Parathyroid adenoma (tissue), 2 donors: ENCODE measurements around the gene PLEKHG5.
A peak's percentile ranks its signal among the peaks of the same experiment; 100 is the strongest.
"Not testable (repeated sequence)": the region's sequence is repeated elsewhere in the genome, so short reads cannot be mapped to it uniquely, and the experiment has no call there.

ENCODE experiments used
- H2AFZ ChIP-seq: fragments of 300-600 bp; sonication (generic); one replicate; pipeline ENCODE4 v1.7.0; 2017; ENCODE audit warnings: antibody characterized with exemption, mild to moderate bottlenecking
- H3K27ac ChIP-seq: fragments of 300-600 bp; sonication (generic); one replicate; pipeline ENCODE4 v1.7.0; 2017
- H3K27me3 ChIP-seq: fragments of 300-600 bp; sonication (generic); one replicate; pipeline ENCODE4 v1.7.0; 2017; ENCODE audit warnings: low read length; ENCODE audit not compliant: control insufficient read depth, insufficient read depth
- H3K36me3 ChIP-seq: fragments of 300-600 bp; sonication (generic); one replicate; pipeline ENCODE4 v1.7.0; 2017; ENCODE audit warnings: low read length; ENCODE audit not compliant: control insufficient read depth, insufficient read depth
- H3K4me1 ChIP-seq: fragments of 300-600 bp; sonication (generic); one replicate; pipeline ENCODE4 v1.7.0; 2017; ENCODE audit warnings: control low read depth
- H3K4me2 ChIP-seq: fragments of 300-600 bp; sonication (generic); one replicate; pipeline ENCODE4 v1.7.0; 2017; ENCODE audit warnings: low read length
- H3K4me3 ChIP-seq: fragments of 300-600 bp; sonication (generic); one replicate; pipeline ENCODE4 v1.7.0; 2017; ENCODE audit warnings: low read depth, low read length
- H3K79me2 ChIP-seq: fragments of 300-600 bp; sonication (generic); one replicate; pipeline ENCODE4 v1.7.0; 2017; ENCODE audit warnings: control low read depth
- H3K9ac ChIP-seq: fragments of 300-600 bp; sonication (generic); one replicate; pipeline ENCODE4 v1.7.0; 2017; ENCODE audit warnings: mild to moderate bottlenecking
- H3K9me3 ChIP-seq: fragments of 300-600 bp; sonication (generic); one replicate; pipeline ENCODE4 v1.7.0; 2017; ENCODE audit warnings: low read length; ENCODE audit not compliant: control insufficient read depth
- TF ChIP-seq, protein P1 (sequence below): fragments of 300-600 bp; sonication (generic); IDR thresholded peaks from one replicate; pipeline ENCODE4 v1.7.0; 2017; ENCODE audit warnings: antibody characterized with exemption, mild to moderate bottlenecking
- donor health status: primary hyperparathyroidism.

PLEKHG5 gene

DNA sequence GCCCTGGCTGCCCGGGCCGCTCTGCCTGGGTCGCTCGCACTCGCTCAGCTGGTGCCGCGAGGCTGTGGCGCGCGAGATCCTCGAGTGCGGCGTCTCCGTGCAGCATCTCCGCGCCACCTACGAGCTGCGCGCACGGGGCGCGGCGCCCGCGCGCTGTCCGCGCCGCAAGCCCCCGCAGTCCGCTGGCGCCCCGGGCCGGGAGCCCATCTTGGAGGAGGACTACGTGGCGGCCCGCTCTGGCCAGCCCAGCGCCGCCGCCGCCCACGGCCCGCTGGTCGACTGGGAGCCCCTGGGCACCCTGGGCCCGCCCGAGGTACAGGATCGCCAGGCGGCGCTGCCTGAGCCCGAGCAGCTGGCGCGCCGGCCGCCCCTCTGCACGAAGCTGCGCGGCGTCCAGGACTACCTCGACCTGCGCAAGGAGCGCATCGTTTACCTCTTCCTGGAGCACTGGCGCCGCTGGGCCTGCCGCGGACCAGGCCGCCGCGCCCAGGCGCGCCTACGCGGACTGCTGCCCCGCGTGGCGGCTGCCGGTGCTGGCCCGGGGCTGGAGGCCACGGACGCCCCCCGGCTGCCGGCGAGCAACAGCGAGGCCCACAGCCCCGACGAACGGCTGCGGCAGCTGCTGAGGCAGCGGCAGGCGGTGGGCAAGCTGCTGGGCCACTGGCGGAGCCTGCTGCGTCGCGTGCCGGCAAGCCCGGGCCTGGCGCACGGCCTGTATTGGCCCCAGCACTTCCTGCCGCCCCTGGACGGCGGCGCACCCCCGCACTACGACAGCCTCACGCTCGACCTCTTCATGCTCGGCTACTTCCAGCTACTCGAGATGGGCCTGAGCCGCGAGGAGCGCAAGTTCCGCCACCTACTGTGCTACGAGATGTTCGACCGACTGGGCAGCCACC lies 36.4 kb downstream of the PLEKHG5 start:
- H3K4me3 ChIP-seq = no peak overlapping the region
- H3K9me3 ChIP-seq = no peaks in the 10 kb centered on the region
- H3K36me3 ChIP-seq = no peaks in the 10 kb centered on the region
- H3K4me1 ChIP-seq = peaks cover 2% of the 10 kb centered on the region
- TF ChIP-seq, protein P1, sequence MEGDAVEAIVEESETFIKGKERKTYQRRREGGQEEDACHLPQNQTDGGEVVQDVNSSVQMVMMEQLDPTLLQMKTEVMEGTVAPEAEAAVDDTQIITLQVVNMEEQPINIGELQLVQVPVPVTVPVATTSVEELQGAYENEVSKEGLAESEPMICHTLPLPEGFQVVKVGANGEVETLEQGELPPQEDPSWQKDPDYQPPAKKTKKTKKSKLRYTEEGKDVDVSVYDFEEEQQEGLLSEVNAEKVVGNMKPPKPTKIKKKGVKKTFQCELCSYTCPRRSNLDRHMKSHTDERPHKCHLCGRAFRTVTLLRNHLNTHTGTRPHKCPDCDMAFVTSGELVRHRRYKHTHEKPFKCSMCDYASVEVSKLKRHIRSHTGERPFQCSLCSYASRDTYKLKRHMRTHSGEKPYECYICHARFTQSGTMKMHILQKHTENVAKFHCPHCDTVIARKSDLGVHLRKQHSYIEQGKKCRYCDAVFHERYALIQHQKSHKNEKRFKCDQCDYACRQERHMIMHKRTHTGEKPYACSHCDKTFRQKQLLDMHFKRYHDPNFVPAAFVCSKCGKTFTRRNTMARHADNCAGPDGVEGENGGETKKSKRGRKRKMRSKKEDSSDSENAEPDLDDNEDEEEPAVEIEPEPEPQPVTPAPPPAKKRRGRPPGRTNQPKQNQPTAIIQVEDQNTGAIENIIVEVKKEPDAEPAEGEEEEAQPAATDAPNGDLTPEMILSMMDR = no peak
- H3K27ac ChIP-seq = no peak overlapping the region
- H2AFZ ChIP-seq = no peak overlapping the region
- H3K79me2 ChIP-seq = peaks cover 2% of the 10 kb centered on the region
- H3K9ac ChIP-seq = no peak overlapping the region
- H3K4me2 ChIP-seq = no peak overlapping the region
- H3K27me3 ChIP-seq = no peaks in the 10 kb centered on the region

GRCh38 chr1:6453895-6454855 lies 37.3 kb downstream of the PLEKHG5 start:
- H3K36me3 ChIP-seq, H3K4me1 ChIP-seq, H3K9ac ChIP-seq, H3K27me3 ChIP-seq, H3K9me3 ChIP-seq, H3K79me2 ChIP-seq, H2AFZ ChIP-seq, H3K27ac ChIP-seq, H3K4me3 ChIP-seq, H3K4me2 ChIP-seq: not testable (repeated sequence)

DNA sequence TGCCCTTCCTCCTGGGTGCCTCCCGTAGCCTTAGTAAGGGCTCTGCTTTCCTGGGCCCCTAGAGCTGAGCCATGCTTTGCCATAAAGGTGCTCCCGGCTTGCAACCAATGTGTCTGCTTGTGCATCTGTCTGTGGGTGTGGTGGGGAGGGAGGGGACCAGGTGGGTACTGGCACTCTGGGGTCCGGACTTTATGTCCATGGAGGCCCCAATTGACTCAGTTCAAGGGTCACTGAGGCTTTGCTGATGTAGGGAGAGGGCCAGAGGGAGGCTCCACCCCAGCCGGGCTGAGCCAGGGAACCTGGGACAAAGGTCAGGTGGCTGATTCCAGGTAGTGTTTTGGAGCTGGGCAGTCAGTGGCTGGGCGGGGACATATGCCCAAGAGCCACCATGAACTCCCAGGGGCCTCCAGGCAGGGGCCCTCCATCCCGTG lies 40.5 kb downstream of the PLEKHG5 start:
- Histone ChIP-seq H3K4me2 (peak overlapping the region; percentile 69), H3K27me3 (no peaks in the 10 kb centered on the region), H3K27ac (peak overlapping the region; percentile 95), H3K79me2 (no peaks in the 10 kb centered on the region), H3K4me1 (peaks cover 8% of the 10 kb centered on the region), H3K36me3 (no peaks in the 10 kb centered on the region), H3K9ac (no peak overlapping the region), H3K9me3 (no peaks in the 10 kb centered on the region), H2AFZ (no peak overlapping the region), H3K4me3 (peak overlapping the region; percentile 14)
- TF ChIP-seq, protein P1 = no peak

- not testable (repeated sequence) for H3K9me3 ChIP-seq, H3K36me3 ChIP-seq, H3K9ac ChIP-seq, H2AFZ ChIP-seq, H3K4me1 ChIP-seq, H3K79me2 ChIP-seq, H3K27me3 ChIP-seq
- Histone ChIP-seq H3K27ac (peak overlapping the region; percentile 95), H3K4me2 (peak overlapping the region; percentile 75), H3K4me3 (peak overlapping the region; percentile 63)
Measured at GRCh38 chr1:6450486-6450885, 41.0 kb downstream of the PLEKHG5 start.

- Histone ChIP-seq H3K4me2 (peak overlapping the region; percentile 75), H3K4me3 (peak overlapping the region; percentile 63), H3K36me3 (no peaks in the 10 kb centered on the region), H3K4me1 (peaks cover 8% of the 10 kb centered on the region), H3K79me2 (no peaks in the 10 kb centered on the region), H3K27ac (peak overlapping the region; percentile 95), H3K27me3 (no peaks in the 10 kb centered on the region), H2AFZ (no peak overlapping the region), H3K9ac (peak overlapping the region; percentile 7), H3K9me3 (no peaks in the 10 kb centered on the region)
- TF ChIP-seq, protein P1 = no peak
Measured at GRCh38 chr1:6450005-6450450, 41.4 kb downstream of the PLEKHG5 start.
